Measurements from ENCODE around the gene SLC16A10.
"Not testable (repeated sequence)": the region's sequence is repeated elsewhere in the genome, so short reads cannot be mapped to it uniquely, and the experiment has no call there.

DNA sequence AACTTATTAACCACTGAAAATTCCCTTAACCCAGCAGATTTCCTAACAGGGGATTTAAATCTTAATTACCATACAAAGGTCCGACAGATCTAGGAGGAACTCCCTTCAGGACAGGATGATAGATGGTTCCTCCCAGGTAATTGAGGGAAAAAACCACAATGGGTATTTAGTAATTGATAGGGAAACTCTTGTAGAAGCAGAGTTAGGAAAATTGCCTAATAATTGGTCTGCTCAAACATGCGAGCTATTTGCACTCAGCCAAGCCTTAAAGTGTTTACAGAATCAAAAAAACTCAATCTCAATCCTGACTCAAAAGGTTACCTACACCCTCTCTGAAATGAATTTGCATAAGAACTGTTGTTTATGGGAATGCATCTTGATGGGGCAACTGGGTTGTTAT, 45.4 kb downstream of the SLC16A10 start:
- not testable (repeated sequence) for TF ChIP-seq POLR2A (IDR thresholded peaks at IDR 0.05; ENCODE audit: low read length); GATA1 (IDR thresholded peaks at IDR 0.05; ENCODE audit: low read depth, low read length)
